Ascending aorta (tissue), 2 donors: ENCODE results near the gene GMPR. TPM values are rescaled to one million over a fixed set of nuclear protein-coding genes. Genes with fewer than 3 reads are reported as not detected.

ENCODE experiments used
- DNase-seq, 2 donors: peaks; one replicate each; pipeline ENCODE4 v3.0.0-alpha.2; 2019; ENCODE audit warnings: low spot score in 2 of 2
- H3K27ac ChIP-seq, 2 donors: fragments of 200-600 bp; sonication (generic); one replicate each; pipeline ENCODE4 v1.5.1; 2016 to 2017; ENCODE audit warnings: mild to moderate bottlenecking in 1 of 2
- H3K27me3 ChIP-seq: fragments of 200-600 bp; sonication (generic); one replicate; pipeline ENCODE4 v1.5.1; 2017
- H3K36me3 ChIP-seq, 2 donors: fragments of 200-600 bp; sonication (generic); one replicate each; pipeline ENCODE4 v1.5.1; 2016
- H3K4me1 ChIP-seq, 2 donors: fragments of 200-600 bp; sonication (generic); one replicate each; pipeline ENCODE4 v1.5.1; 2016 to 2017; ENCODE audit warnings: mild to moderate bottlenecking in 1 of 2
- H3K4me3 ChIP-seq, 2 donors: fragments of 200-600 bp; sonication (generic); one replicate each; pipeline ENCODE4 v1.5.1; 2016 to 2017; ENCODE audit warnings: mild to moderate bottlenecking in 1 of 2
- H3K9me3 ChIP-seq, 2 donors: fragments of 200-600 bp; sonication (generic); one replicate each; pipeline ENCODE4 v1.5.1; 2016
- CTCF ChIP-seq, 3 experiments: fragments of 200-600 bp in 2 of 3; fragments of 450-650 bp in 1 of 3; sonication (generic) in 2 of 3; IDR thresholded peaks; one replicate each; pipeline ENCODE4 v1.5.1; 2016 to 2019; ENCODE audit warnings: antibody characterized with exemption in 3 of 3, mild to moderate bottlenecking in 1 of 3, moderate library complexity in 1 of 3
- intact Hi-C: fragments of 100-400 bp; cut with DNase I; formaldehyde crosslinking; loops from one replicate; pipeline ENCODE4 v1.15.1; 2023
- total RNA-seq: library from RNA; depleted of rRNA; stranded (reverse); fragments of >200 nt; gene quantifications from one replicate; pipeline ENCODE4 v1.1.0, GENCODE V29; 2016

Gene GMPR
- total RNA-seq, 1 donor from 2014 or later, result 18.4 TPM

GRCh38 chr6:16227048-16227562, 11.3 kb upstream of the GMPR start:
- no peaks in the 10 kb centered on the region for H3K9me3 ChIP-seq
- H3K27ac ChIP-seq, result no peak overlapping the region
- H3K36me3 ChIP-seq, result no peaks in the 10 kb centered on the region
- H3K4me1 ChIP-seq, result peaks cover 0 to 6% of the 10 kb centered on the region in 2 donors
- TF ChIP-seq CTCF (IDR thresholded peaks at IDR 0.05), result no peak
- intact Hi-C loops, result no loop called here
- no peaks in the 10 kb centered on the region for H3K27me3 ChIP-seq
- DNase-seq, result no peak
- H3K4me3 ChIP-seq, result no peak overlapping the region

GRCh38 chr6:16227605-16228004, 10.8 kb upstream of the GMPR start:
- DNase-seq, result no peak
- Histone ChIP-seq H3K4me1 (peaks cover 0 to 6% of the 10 kb centered on the region in 2 donors), H3K27ac (no peak overlapping the region), H3K36me3 (no peaks in the 10 kb centered on the region), H3K4me3 (no peak overlapping the region), H3K27me3 (no peaks in the 10 kb centered on the region), H3K9me3 (no peaks in the 10 kb centered on the region)
- TF ChIP-seq CTCF (IDR thresholded peaks at IDR 0.05), result no peak
- intact Hi-C loops, result no loop called here

GRCh38 chr6:16228043-16228442, 10.3 kb upstream of the GMPR start:
- DNase-seq, result no peak
- intact Hi-C loops, result no loop called here
- Histone ChIP-seq H3K36me3 (no peaks in the 10 kb centered on the region), H3K4me3 (no peak overlapping the region), H3K27me3 (no peaks in the 10 kb centered on the region), H3K27ac (no peak overlapping the region), H3K4me1 (peaks cover 0 to 6% of the 10 kb centered on the region in 2 donors), H3K9me3 (no peaks in the 10 kb centered on the region)
- no peak for TF ChIP-seq CTCF (IDR thresholded peaks at IDR 0.05)

GRCh38 chr6:16228709-16229665, 9.4 kb upstream of the GMPR start:
- H3K27me3 ChIP-seq, result no peaks in the 10 kb centered on the region
- peak overlapping the region; percentile 33 to 69 for H3K27ac ChIP-seq

GRCh38 chr6:16229700-16230099, 8.7 kb upstream of the GMPR start:
- Histone ChIP-seq H3K27me3 (no peaks in the 10 kb centered on the region), H3K4me1 (peaks cover 0 to 6% of the 10 kb centered on the region in 2 donors), H3K9me3 (no peaks in the 10 kb centered on the region), H3K27ac (no peak overlapping the region), H3K36me3 (no peaks in the 10 kb centered on the region), H3K4me3 (peak overlapping the region in 1 of 2 donors; percentile 50)
- no peak for DNase-seq
- intact Hi-C loops, result no loop called here
- TF ChIP-seq CTCF (IDR thresholded peaks at IDR 0.05), result no peak

More at GRCh38 chr6:16228709-16229665, 9.4 kb upstream of the GMPR start:
- Histone ChIP-seq H3K9me3 (no peaks in the 10 kb centered on the region), H3K36me3 (no peaks in the 10 kb centered on the region), H3K4me3 (peak overlapping the region; percentile 44 to 50), H3K4me1 (peaks cover 0 to 6% of the 10 kb centered on the region in 2 donors)
- DNase-seq, result no peak
- TF ChIP-seq CTCF (IDR thresholded peaks at IDR 0.05), result no peak
- intact Hi-C loops, result no loop called here
